Lower leg skin (tissue), 3 donors: ENCODE measurements around the gene ERICH6B.

ENCODE experiments used
- POLR2A ChIP-seq, 2 donors: fragments of 450-650 bp; IDR thresholded peaks; one replicate each; pipeline ENCODE4 v1.6.1; 2016 to 2017; ENCODE audit warnings: antibody characterized with exemption in 2 of 2, mild to moderate bottlenecking in 1 of 2, moderate library complexity in 1 of 2
- TF ChIP-seq, protein P1 (sequence below), 3 donors: fragments of 450-650 bp; IDR thresholded peaks; one replicate each; pipeline ENCODE4 v1.5.1; 2016; ENCODE audit warnings: antibody characterized with exemption in 3 of 3, mild to moderate bottlenecking in 3 of 3, moderate library complexity in 2 of 3

DNA sequence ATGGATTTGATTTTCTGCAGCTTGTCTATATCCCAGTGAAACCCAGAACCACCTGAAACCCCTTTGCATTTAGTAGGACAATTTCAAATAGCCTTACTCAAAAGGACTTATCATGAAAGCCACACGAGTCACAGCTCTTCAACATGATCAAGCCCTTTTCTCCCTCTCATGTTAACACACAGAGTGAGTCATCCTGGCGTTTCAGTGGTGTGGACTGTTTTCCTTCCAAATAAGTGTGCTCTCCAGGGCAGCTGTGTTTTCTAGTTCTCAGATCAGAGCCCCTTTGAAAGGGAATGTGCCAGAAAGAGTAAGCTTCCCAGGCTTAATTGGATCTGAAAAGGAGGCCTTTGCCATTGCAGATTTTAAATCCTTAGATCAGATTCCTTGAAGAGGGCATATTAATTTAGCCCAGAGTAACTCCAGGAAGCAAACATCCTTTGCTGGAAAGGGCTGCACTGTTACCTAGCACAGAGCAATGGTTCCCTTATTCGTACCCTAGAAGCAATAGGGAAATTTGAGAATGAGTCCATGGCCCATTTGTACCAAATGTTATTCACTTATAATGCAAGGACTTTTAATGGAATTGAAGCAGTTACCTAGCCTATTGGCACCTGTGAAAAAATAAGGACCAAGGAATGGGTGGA is 51.3 kb downstream of the ERICH6B start:
- TF ChIP-seq, protein P1, sequence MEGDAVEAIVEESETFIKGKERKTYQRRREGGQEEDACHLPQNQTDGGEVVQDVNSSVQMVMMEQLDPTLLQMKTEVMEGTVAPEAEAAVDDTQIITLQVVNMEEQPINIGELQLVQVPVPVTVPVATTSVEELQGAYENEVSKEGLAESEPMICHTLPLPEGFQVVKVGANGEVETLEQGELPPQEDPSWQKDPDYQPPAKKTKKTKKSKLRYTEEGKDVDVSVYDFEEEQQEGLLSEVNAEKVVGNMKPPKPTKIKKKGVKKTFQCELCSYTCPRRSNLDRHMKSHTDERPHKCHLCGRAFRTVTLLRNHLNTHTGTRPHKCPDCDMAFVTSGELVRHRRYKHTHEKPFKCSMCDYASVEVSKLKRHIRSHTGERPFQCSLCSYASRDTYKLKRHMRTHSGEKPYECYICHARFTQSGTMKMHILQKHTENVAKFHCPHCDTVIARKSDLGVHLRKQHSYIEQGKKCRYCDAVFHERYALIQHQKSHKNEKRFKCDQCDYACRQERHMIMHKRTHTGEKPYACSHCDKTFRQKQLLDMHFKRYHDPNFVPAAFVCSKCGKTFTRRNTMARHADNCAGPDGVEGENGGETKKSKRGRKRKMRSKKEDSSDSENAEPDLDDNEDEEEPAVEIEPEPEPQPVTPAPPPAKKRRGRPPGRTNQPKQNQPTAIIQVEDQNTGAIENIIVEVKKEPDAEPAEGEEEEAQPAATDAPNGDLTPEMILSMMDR (IDR thresholded peaks at IDR 0.05) = no peak
- no peak for TF ChIP-seq POLR2A (IDR thresholded peaks at IDR 0.05)
